Testis (tissue), 2 donors: ENCODE data around the gene CDC16.
"Not testable (repeated sequence)": the region's sequence is repeated elsewhere in the genome, so short reads cannot be mapped to it uniquely, and the experiment has no call there.

Experiments used
- CTCF ChIP-seq, 3 experiments: fragments of 450-650 bp in 2 of 3; fragments of 200-600 bp in 1 of 3; sonication (generic) in 1 of 3; IDR thresholded peaks; one replicate each; pipeline ENCODE4 v1.5.1; 2016 to 2019; ENCODE audit warnings: antibody characterized with exemption in 3 of 3, mild to moderate bottlenecking in 2 of 3, moderate library complexity in 1 of 3
- POLR2A ChIP-seq: fragments of 450-650 bp; IDR thresholded peaks from one replicate; pipeline ENCODE4 v1.6.1; 2017; ENCODE audit warnings: antibody characterized with exemption, mild to moderate bottlenecking, moderate library complexity

GRCh38 chr13:114199526-114199925, 35.2 kb upstream of the CDC16 start:
- TF ChIP-seq POLR2A; CTCF (IDR thresholded peaks at IDR 0.05): not testable (repeated sequence)
